CD14-positive monocyte (primary cell): ENCODE results near the gene MAP3K13. TPM values are rescaled to one million over a fixed set of nuclear protein-coding genes. Genes with fewer than 3 reads are reported as not detected.

Experiments used
- DNase-seq, 3 donors: peaks; one replicate each; pipeline ENCODE4 v3.0.0-alpha.2; 2011 to 2022
- H2AFZ ChIP-seq: 2 replicates; pipeline ENCODE4 v1.6.0; 2012; ENCODE audit warnings: mild to moderate bottlenecking, low read depth, low read length, inconsistent platforms; ENCODE audit not compliant: insufficient read depth, poor library complexity, severe bottlenecking
- H3K27ac ChIP-seq, 2 donors: 1 replicate in 1 of 2; 2 replicates in 1 of 2; pipeline ENCODE4 v1.5.1; 2012 to 2013; ENCODE audit warnings: low read length in 2 of 2, control low read depth in 1 of 2, inconsistent platforms in 1 of 2, low read depth in 1 of 2, mild to moderate bottlenecking in 1 of 2
- H3K27me3 ChIP-seq, 2 donors: one replicate each; pipeline versions ENCODE4 v1.6.0 to v1.6.1; 2011 to 2013; ENCODE audit warnings: low read length in 2 of 2; ENCODE audit not compliant: control insufficient read depth in 2 of 2, insufficient read depth in 2 of 2
- H3K36me3 ChIP-seq, 2 donors: replicated peaks in 1 of 2; 1 replicate in 1 of 2; 2 replicates in 1 of 2; pipeline versions ENCODE4 v1.5.1 to v1.6.1; 2012 to 2013; ENCODE audit warnings: low read length in 2 of 2, control low read depth in 1 of 2, inconsistent platforms in 1 of 2, mild to moderate bottlenecking in 1 of 2; ENCODE audit not compliant: insufficient read depth in 2 of 2, control insufficient read depth in 1 of 2
- H3K4me1 ChIP-seq, 2 donors: 1 replicate in 1 of 2; 2 replicates in 1 of 2; pipeline versions ENCODE4 v1.5.1 to v1.6.1; 2012 to 2013; ENCODE audit warnings: low read length in 2 of 2, control low read depth in 1 of 2, inconsistent platforms in 1 of 2, mild to moderate bottlenecking in 1 of 2, moderate library complexity in 1 of 2; ENCODE audit not compliant: insufficient read depth in 2 of 2, control insufficient read depth in 1 of 2
- H3K4me2 ChIP-seq: replicated peaks from 2 replicates; pipeline ENCODE3; 2012; ENCODE audit warnings: low read length, moderate library complexity, mild to moderate bottlenecking; ENCODE audit not compliant: poor library complexity, severe bottlenecking; ENCODE audit errors: extremely low read depth
- H3K4me3 ChIP-seq, 3 experiments: fragments of 200-600 bp in 1 of 3; sonication (generic) in 1 of 3; replicated peaks in 1 of 3; 1 replicate in 2 of 3; 2 replicates in 1 of 3; pipeline ENCODE4 v1.5.1; 2011 to 2013; ENCODE audit warnings: low read length in 3 of 3, mild to moderate bottlenecking in 3 of 3, control low read depth in 2 of 3, low read depth in 2 of 3, inconsistent platforms in 1 of 3, moderate library complexity in 1 of 3
- H3K79me2 ChIP-seq: 2 replicates; pipeline ENCODE4 v1.6.0; 2012; ENCODE audit warnings: mild to moderate bottlenecking, control low read depth, inconsistent platforms, low read length, moderate library complexity; ENCODE audit not compliant: insufficient read depth
- H3K9ac ChIP-seq: 2 replicates; pipeline ENCODE4 v1.6.0; 2017; ENCODE audit warnings: low read length, mild to moderate bottlenecking; ENCODE audit not compliant: insufficient read depth, poor library complexity, severe bottlenecking
- H3K9me3 ChIP-seq, 2 donors: replicated peaks in 1 of 2; 1 replicate in 1 of 2; 2 replicates in 1 of 2; pipeline versions ENCODE4 v1.5.1 to v1.6.1; 2012 to 2013; ENCODE audit warnings: low read length in 2 of 2, control low read depth in 1 of 2; ENCODE audit not compliant: control insufficient read depth in 1 of 2, insufficient read depth in 1 of 2
- H4K20me1 ChIP-seq: 2 replicates; pipeline ENCODE4 v1.6.0; 2012; ENCODE audit warnings: mild to moderate bottlenecking, low read length, control low read depth, moderate library complexity; ENCODE audit not compliant: insufficient read depth
- H3K27ac Mint-ChIP-seq, 7 donors: one replicate each; pipeline ENCODE4 v1.8.0; 2020; ENCODE audit warnings: mild to moderate bottlenecking in 7 of 7, mixed read lengths in 7 of 7, moderate library complexity in 6 of 7, inconsistent platforms in 2 of 7
- H3K27me3 Mint-ChIP-seq, 3 donors: one replicate each; pipeline ENCODE4 v1.8.0; 2021 to 2022; ENCODE audit warnings: low read depth in 3 of 3, mild to moderate bottlenecking in 3 of 3, mixed read lengths in 3 of 3, moderate library complexity in 3 of 3, inconsistent platforms in 1 of 3
- H3K36me3 Mint-ChIP-seq, 2 donors: one replicate each; pipeline ENCODE4 v1.8.0; 2020; ENCODE audit warnings: mixed read lengths in 2 of 2, inconsistent platforms in 1 of 2, mild to moderate bottlenecking in 1 of 2
- H3K4me1 Mint-ChIP-seq: one replicate; pipeline ENCODE4 v1.8.0; 2020; ENCODE audit warnings: mild to moderate bottlenecking, mixed read lengths
- H3K4me3 Mint-ChIP-seq, 2 donors: one replicate each; pipeline ENCODE4 v1.8.0; 2020; ENCODE audit warnings: mild to moderate bottlenecking in 2 of 2, mixed read lengths in 2 of 2, moderate library complexity in 1 of 2
- H3K9me3 Mint-ChIP-seq, 7 donors: one replicate each; pipeline ENCODE4 v1.8.0; 2020 to 2022; ENCODE audit warnings: mixed read lengths in 7 of 7, mild to moderate bottlenecking in 6 of 7, moderate library complexity in 6 of 7, inconsistent platforms in 2 of 7
- CTCF ChIP-seq: fragments of 200-600 bp; IDR thresholded peaks from one replicate; pipeline ENCODE4 v1.8.0; 2022; ENCODE audit warnings: antibody characterized with exemption, mild to moderate bottlenecking
- WGBS: methylation state at CpG from one replicate; pipeline ENCODE4 v1.1.5; 2013; ENCODE audit warnings: missing lambda C conversion rate; ENCODE audit not compliant: insufficient coverage; 5-methylcytosine and 5-hydroxymethylcytosine counted together
- intact Hi-C, 2 donors: fragments of 100-400 bp; cut with micrococcal nuclease; formaldehyde crosslinking; loops; one replicate each; pipeline versions ENCODE4 v1.15.0 to v1.15.1; 2023
- polyA plus RNA-seq, 3 donors: library from polyadenylated mRNA; depleted of rRNA in 1 of 3; unstranded in 2 of 3; stranded (reverse) in 1 of 3; fragments of 300-500 nt in 2 of 3; fragments of >200 nt in 1 of 3; fragmentation: Illumina TruSeq in 2 of 3; gene quantifications; 1 replicate in 2 of 3; 2 replicates in 1 of 3; pipeline ENCODE4 v1.2.3, GENCODE V29; 2012 to 2021

MAP3K13 gene
- polyA plus RNA-seq, 3 donors, result 5.0 to 34.2 (median 30.9) TPM

- H3K36me3 Mint-ChIP-seq, result no peaks in the 10 kb centered on the region
- no peaks in the 10 kb centered on the region for H3K9me3 Mint-ChIP-seq
- Histone ChIP-seq H3K4me2 (no peak overlapping the region), H3K27me3 (no peaks in the 10 kb centered on the region), H3K9ac (no peak overlapping the region), H2AFZ (no peak overlapping the region), H3K4me3 (no peak overlapping the region), H3K36me3 (no peaks in the 10 kb centered on the region), H3K4me1 (peaks cover 12 to 13% of the 10 kb centered on the region in 2 donors), H4K20me1 (no peaks in the 10 kb centered on the region), H3K79me2 (no peaks in the 10 kb centered on the region), H3K9me3 (no peaks in the 10 kb centered on the region), H3K27ac (no peak overlapping the region)
- H3K4me3 Mint-ChIP-seq, result no peak overlapping the region
- no peak for TF ChIP-seq CTCF
- intact Hi-C loops, result no loop called here
- H3K27me3 Mint-ChIP-seq, result peaks cover 2 to 4% (median 4%) of the 10 kb centered on the region in 3 donors
- H3K4me1 Mint-ChIP-seq, result peaks cover 10% of the 10 kb centered on the region
- no CpG with 5 or more reads among the region's 2 CpGs for WGBS
- no peak for DNase-seq
- no peak overlapping the region for H3K27ac Mint-ChIP-seq
Observed at GRCh38 chr3:185534511-185534910, 171.6 kb downstream of the MAP3K13 start.

- Histone ChIP-seq H3K4me3 (no peak overlapping the region), H3K27ac (peak overlapping the region; percentile 22 to 46), H3K36me3 (no peaks in the 10 kb centered on the region), H3K79me2 (no peaks in the 10 kb centered on the region), H3K4me1 (peaks cover 12 to 13% of the 10 kb centered on the region in 2 donors), H3K4me2 (peak overlapping the region; percentile 9), H2AFZ (no peak overlapping the region), H3K27me3 (no peaks in the 10 kb centered on the region), H4K20me1 (no peaks in the 10 kb centered on the region), H3K9me3 (no peaks in the 10 kb centered on the region), H3K9ac (no peak overlapping the region)
- Mint-ChIP-seq H3K27ac (peak overlapping the region; percentile 10 to 86 (median 71)), H3K9me3 (peaks cover 0 to 2% (median 0%) of the 10 kb centered on the region in 7 donors), H3K4me1 (peaks cover 10% of the 10 kb centered on the region), H3K27me3 (peaks cover 1 to 2% (median 2%) of the 10 kb centered on the region in 3 donors), H3K4me3 (peak overlapping the region in 1 of 2 donors; percentile 60), H3K36me3 (no peaks in the 10 kb centered on the region)
- intact Hi-C loops, result no loop called here
- peak; percentile 79 to 95 (median 88) for DNase-seq
- TF ChIP-seq CTCF, result no peak
- 0% methylated on average over 1 of the region's 9 CpGs for WGBS
Observed at GRCh38 chr3:185537369-185537970, 174.5 kb downstream of the MAP3K13 start.

Other genes with a start within 250 kb of the MAP3K13 start
- under 1 TPM in 2 of 3 donors, not detected in 1; 0.01 to 0.08 TPM for gene C3orf70, start 210.1 kb upstream of the MAP3K13 start, polyA plus RNA-seq
- 1 to 10 TPM in 2 of 3 donors, under 1 TPM in 1; 0.57 to 1.5 (median 1.1) TPM for gene EHHADH, start 109.1 kb upstream of the MAP3K13 start, polyA plus RNA-seq
- gene TMEM41A, start 135.9 kb downstream of the MAP3K13 start, polyA plus RNA-seq, result 1 to 10 TPM; 3.9 to 7.2 (median 5.4) TPM
- gene LIPH, start 189.5 kb downstream of the MAP3K13 start, polyA plus RNA-seq, result not detected
- 10 to 100 TPM in 2 of 3 donors, 1 to 10 TPM in 1; 7.1 to 21.0 (median 13.4) TPM for gene SENP2, start 223.2 kb downstream of the MAP3K13 start, polyA plus RNA-seq